GM19240 (cell line): ENCODE measurements around the gene RIOK1.
"Not testable (repeated sequence)": the region's sequence is repeated elsewhere in the genome, so short reads cannot be mapped to it uniquely, and the experiment has no call there.

Source experiments
- DNase-seq: peaks from one replicate; pipeline ENCODE4 v3.0.0; 2011; ENCODE audit warnings: low spot score; ENCODE audit not compliant: insufficient read length

RIOK1 gene

DNA sequence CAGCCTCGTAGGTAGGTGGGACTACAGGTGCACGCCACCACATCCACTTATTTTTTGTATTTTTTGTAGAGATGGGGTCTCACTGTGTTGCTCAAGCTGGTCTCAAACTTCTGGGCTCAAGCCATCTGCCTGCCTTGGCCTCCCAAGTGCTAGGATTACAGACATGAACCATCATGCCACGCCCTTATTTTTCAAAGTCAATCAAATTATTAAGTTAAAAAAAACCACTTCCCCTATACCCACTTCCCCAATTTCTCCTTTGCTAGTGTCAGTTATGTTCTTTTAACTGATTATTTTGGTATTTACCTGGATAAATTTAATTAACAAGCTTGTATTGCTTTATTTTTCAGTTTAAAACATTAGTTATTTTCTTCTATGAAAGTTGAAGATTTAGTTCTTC lies 49.6 kb downstream of the RIOK1 start:
- no peak for DNase-seq

DNA sequence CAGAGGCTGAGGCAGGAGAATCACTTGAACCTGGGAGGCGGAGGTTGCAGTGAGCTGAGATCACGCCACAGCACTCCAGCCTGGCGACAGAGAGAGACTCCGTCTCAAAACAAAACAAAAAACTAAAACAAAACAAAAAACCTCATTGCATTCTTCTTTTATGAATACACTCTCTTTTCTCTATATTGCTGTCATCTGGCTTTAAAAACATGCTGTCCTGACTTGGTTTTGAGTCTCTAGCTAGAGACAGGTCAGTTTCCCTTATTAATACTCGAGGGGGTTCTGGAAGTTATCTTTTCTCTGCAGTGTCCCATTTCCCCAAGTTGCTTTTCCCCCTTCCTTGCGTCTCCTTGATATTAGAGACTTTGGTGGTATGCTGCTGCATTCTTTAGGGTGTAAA lies 50.9 kb downstream of the RIOK1 start:
- no peak for DNase-seq

DNA sequence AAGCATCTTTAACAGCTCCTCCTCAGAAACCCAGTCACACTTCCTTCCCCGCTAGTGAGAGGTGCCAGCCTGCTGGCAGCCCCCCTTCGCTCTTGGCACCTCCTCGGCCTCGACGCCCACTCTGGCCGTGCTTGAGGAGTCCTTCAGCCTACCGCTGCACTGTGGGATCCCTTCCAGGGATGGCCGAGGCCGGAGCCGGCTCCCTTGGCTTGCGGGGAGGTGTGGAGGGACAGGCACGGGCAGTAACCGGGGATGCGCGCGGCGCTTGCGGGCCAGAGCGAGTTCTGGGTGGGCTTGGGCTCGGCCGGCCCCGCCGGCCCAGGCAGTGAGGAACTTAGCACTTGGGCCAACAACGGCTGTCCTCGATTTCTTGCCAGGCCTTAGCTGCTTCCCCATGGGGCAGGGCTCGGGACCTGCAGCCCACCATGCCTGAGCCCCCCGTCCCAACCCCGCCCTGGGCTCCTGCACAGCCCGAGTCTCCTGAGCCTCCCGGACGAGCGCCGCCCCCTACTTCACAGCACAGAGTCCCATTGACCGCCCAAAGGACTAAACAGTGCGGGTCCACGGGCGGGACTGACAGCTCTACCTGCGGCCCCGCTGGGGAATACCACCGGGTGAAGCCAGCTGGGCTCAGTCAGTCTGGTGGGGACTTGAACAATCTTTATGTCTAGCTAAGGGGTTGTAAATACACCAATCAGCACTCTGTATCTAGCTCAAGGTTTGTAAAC lies 51.6 kb downstream of the RIOK1 start:
- no peak for DNase-seq

DNA sequence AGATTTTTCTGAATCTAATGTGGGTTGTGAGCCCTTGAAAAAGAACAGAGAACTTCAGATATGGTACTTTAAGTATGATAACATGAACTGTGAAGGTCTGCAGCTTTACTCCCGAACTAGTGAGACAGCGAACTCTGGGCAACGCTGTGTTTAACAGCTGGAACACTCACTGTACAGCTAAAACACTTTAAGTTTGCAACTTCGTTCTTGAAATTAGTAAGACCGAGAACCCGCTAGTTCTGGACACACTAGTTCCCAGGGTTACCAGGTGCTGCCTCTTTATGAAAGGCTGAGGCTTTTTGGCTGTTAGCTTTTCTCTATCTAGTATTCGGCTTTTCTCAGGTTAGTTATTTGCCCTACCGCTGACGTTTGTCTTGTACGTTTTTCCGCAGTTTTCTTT lies 52.9 kb downstream of the RIOK1 start:
- DNase-seq = no peak

DNA sequence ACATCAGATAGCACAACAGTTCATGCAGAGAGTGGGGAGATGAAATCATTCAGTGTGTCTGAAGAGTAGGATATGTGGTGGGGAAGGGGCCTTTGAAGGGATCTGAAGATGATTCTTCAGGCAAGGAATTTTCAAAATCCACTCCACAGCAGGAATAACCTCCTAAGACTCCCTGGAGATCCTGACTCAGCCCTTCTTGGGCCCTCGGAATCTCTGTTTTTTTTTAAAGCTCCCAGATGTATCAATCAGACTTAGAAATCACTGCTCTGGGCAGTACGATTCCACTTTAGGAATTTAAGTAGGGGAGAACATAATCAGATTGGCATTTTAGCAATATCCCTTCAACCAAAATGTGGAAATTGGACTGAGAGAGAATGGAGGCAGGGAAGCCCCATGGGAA lies 55.5 kb downstream of the RIOK1 start:
- no peak for DNase-seq

DNA sequence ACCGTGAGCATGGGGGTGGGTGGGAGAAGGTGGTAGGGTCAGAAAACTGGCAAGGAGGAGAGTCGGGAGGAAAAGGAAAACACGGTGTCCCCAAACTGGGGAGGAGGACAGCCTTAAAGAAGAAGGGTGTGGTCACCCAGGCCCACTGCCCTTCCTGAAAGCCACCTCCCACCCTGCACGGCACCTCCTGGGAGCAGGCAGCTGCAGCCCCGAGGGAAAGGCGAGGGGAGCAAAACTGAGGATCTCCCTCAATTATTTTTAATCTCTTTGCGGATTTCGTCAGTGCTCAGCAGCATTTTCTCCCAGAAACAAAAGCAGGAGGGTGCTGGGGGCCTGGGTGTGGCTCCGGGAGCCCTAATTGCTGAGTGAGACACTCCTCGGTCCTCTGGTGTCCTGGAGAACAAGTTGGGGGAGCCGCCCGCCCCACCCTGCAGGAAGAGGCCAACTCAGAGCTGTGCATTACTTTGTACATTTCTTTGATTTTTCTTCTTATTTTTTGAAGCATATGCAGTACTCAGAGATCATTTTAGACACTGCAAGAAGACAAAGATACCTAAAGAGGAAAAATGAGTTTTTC lies 56.4 kb downstream of the RIOK1 start:
- no peak for DNase-seq

DNA sequence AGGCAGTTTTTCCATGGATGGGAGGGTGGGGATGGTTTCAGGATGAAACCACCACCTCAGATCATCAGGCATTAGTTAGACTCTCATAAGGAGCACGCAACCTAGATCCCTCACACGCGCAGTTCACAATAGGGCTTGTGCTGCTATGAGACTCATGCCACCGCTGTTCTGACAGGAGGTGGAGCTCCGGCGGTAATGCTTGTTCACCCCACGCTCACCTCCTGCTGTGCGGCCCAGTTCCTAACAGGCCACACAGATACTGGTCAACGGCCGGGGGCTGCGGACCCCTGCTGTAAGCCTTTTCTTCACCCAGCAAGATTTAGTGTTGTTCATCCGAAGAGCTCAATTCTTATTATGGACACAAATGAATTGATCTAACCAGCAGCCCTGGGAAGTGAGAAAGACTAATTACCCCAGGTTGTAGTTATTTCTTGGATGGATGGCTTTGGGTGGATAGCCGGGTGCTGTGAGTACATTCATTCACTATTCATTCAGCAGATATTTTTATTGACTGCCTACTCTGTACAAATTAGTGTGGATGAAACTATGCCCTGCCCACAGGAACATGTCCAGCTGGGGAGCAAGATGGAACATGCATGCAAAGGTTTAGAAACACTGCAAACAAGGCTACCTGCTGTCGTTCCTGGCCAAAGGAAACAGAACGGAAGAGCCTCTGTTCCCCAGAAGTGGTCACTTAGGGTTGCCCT lies 57.2 kb downstream of the RIOK1 start:
- DNase-seq = no peak

DNA sequence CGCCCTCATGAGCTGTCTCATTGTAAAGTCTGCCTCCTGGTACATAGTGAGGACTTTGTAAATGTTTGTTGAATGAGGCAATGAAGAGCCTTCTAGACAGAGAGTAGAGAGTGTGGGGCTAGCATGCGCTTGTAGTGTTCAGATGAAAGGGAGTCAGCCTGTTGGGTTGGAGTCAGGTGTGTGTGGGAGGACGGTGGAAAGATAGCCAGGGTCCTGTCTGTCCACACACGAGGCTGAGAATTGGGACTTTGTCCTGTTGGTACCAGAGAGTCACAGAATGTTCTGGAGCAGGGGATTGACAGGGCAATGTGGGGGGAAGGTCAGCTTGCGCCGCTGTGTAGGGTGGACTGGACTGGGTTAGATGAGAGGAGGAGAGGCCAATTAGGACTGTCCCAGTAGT lies 58.6 kb downstream of the RIOK1 start:
- no peak for DNase-seq

DNA sequence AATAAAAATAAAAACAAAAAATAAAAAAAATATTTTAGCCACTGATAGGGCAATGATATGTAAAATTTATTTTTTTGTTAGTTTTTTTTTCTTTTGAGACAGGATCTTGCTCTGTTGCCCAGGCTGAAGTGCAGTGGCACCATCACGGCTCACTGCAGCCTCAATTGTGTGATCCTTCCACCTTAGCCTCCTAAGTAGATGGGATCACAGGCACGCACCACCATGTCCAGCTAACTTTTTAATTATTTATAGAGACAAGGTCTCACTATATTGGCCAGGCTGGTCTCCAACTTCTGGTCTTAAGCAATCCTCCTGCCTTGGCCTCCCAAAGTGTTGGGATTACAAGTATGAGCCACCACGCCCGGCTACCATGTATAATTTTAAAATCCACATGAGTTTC lies 59.4 kb downstream of the RIOK1 start:
- DNase-seq = no peak

DNA sequence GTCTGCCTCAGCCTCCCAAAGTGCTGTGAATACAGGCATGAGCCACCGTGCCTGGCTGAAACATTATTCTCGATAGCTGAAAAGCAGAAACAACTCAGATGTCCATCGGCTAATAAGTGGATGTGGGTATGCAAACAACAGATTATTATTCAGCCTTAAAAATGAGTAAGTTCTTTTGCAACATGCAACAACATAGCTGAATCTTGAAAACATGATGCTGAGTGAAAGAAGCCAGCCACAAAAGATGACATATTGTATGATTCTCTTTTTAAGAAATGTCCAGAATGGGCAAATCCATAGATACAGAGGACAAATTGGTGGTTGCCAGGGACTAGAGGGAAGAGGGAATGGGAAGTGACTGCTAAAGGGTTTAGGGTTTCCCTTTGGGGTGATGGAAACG lies 61.7 kb downstream of the RIOK1 start:
- DNase-seq = no peak

DNA sequence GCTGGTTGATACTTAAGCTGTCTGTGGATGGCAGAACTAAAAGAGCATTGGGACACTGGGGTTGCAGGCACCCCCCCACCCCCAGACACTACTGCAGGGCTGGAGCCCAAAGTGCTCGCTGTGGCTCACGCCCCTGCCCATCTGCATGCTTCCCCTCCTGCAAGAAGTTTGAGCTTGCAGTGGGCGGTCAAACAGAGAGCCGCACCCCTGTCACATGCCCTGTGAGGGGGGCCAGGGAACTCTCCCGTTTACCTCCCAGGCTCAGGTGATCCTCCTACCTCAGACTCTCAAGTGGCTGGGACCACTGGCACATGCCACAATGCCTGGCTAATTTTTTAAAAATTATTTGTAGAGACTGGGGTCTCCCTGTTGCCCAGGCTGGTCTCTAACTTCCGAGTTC lies 63.3 kb downstream of the RIOK1 start:
- DNase-seq = no peak

DNA sequence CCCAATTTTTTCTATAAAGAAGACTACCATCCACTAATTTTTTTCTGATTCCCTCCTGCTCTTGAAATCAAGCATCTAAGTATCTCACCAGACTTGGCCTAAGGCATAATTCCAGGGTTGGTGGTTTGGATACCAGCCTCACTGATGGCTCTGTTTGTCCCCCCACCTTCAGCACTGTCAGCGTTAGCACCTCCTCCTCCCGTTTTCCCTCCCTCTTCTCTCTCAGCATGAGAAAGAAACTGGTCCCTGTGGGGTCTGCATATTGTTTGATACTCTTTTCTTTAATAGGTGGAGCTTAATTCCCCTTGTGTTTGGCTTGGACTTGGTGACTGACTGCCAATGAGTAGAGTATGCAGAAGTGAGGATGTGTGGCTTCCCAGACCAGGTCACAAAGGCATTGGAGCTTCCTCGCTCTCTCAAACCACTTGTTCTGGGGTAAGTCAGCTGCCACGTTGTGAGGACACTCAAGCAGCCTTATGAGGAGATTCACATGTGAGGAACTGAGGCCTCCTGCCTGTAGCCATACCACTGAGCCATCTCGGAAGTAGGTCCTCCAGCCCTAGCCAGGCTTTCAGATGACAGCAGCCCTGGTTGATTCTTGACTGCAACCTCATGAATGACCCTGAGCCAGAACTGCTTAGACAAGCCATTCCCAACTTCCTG lies 65.2 kb downstream of the RIOK1 start:
- no peak for DNase-seq

DNA sequence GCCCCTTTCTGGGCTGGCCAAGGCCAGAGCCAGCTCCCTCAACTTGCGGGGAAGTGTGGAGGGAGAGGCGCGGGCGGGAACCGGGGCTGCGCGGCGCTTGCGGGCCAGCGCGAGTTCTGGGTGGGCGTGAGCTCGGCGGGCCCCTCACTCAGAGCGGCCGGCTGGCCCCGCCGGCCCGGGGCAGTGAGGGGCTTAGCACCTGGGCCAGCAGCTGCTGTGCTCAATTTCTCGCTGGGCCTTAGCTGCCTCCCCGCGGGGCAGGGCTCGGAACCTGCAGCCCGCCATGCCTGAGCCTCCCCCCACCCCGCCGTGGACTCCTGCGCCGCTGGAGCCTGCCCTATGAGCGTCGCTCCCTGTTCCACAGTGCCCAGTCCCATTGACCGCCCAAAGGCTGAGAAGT lies 66.7 kb downstream of the RIOK1 start:
- DNase-seq = not testable (repeated sequence)

DNA sequence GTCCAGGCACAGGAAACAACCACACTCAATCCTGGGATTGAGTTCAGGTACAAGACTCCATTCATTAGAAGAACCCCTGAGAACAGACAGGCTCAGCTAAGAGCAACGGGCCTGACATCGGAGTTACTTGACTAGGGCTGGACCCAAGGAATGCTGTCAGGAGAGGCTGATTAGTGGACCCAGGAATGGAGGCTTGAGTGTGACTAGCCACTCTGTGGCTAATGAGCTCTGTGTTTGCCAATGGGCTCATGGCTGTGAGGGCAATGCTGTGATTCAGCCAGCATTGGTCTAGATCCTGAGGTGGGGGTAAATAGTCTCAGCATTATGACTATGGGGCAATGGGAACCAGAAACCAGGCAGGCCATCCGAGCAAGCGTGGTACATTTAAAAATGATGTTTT lies 71.8 kb downstream of the RIOK1 start:
- no peak for DNase-seq

DNA sequence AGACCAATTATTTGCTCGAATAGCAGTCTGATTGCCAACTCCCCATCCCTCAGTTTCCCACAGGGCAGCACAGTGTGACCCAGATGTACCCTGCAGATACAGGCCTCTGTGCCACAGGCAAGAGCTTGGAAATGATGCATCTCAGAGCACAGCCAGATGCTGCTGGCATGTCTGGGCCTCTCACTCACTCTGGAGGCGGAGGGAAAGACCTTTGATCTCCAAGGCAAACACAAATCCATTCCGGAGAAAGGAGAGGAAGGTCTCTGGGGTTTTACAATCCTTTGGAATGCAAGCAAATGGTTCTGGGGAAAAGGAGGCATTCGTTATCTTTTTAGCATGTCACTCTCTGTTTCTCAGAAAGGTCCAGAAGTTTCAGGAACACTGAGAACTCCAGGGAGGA lies 74.2 kb downstream of the RIOK1 start:
- DNase-seq = no peak

DNA sequence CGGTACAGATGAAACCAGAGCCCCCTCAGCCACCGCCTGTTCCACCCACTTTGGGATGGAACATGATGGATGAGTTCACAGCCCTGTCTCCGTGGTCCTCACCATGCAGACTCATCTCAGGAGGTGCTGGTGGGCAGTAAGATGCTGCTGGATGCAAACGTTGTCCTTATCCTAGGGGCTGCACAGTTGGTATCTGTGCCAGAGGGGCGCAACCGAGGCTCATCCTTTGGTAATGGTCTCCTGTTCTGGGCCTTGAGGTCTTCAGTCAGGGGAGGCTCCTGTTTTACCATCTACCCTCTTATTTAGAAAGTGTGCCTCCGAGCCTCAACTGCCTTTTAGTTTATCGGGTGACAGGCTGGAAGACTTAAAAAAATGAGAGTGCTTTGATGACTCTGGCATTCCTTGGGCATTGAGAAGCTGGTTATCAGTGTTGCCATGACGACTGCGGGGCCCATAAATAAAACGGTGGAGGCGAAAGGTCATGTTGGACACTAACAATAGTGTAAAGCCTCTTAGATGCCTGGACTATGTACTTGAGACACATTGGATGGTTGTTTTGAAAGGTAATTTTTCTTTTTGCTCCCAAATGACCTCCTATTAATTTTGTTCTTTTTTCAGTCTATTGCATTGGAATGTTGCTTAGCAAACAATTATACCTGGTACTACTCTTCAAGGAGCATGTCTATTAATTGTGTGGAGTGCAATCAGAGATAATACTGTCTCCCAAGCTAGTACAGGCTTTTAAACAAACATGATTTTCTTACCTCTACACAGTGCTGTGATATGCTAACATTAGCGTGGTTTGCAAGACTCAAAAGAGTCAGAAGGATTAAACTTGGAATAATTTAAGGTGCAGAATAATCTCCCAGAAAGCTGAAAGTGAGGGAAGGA lies 77.6 kb downstream of the RIOK1 start:
- no peak for DNase-seq
